HEK293 (cell line): ENCODE measurements around the gene PRDM15.
A peak's percentile ranks its signal among the peaks of the same experiment; 100 is the strongest.

Source experiments
- CTCF ChIA-PET: fragments of 350-600 bp; formaldehyde crosslinking; extraction: SDS; loops from one replicate; lab custom pipeline; 2021; ENCODE audit warnings: antibody characterized with exemption; lab: Yijun Ruan, JAX
- POLR2A ChIA-PET: fragments of 300-600 bp; formaldehyde crosslinking; extraction: SDS; loops from one replicate; lab custom pipeline; 2020; ENCODE audit warnings: antibody characterized with exemption, inconsistent platforms; lab: Yijun Ruan, JAX
- H3K27ac ChIP-seq: fragments of 200-500 bp; sonication (Bioruptor generic); 2 replicates; pipeline ENCODE4 v1.5.1; 2014; ENCODE audit warnings: low read depth, low read length, control low read depth, inconsistent platforms; ENCODE audit errors: extremely low read depth
- H3K36me3 ChIP-seq, 2 experiments: fragments of 200-500 bp in 1 of 2; sonication (Bioruptor generic) in 1 of 2; 1 replicate in 1 of 2; 2 replicates in 1 of 2; pipeline ENCODE4 v1.5.1; 2014 to 2017; ENCODE audit warnings: inconsistent platforms in 2 of 2, low read length in 2 of 2; ENCODE audit not compliant: control insufficient read depth in 2 of 2, insufficient read depth in 1 of 2
- H3K4me1 ChIP-seq: fragments of 200-500 bp; sonication (Bioruptor generic); 2 replicates; pipeline ENCODE4 v1.5.1; 2014; ENCODE audit warnings: mild to moderate bottlenecking, low read length, inconsistent platforms; ENCODE audit not compliant: control insufficient read depth, insufficient read depth
- H3K4me3 ChIP-seq: 2 replicates; pipeline ENCODE4 v1.5.1; 2011; ENCODE audit warnings: low read depth, mild to moderate bottlenecking, control low read depth, low read length, moderate library complexity
- H3K9me3 ChIP-seq: fragments of 200-500 bp; sonication (Bioruptor generic); 2 replicates; pipeline ENCODE4 v1.5.1; 2014; ENCODE audit warnings: low read depth, low read length, inconsistent platforms; ENCODE audit not compliant: control insufficient read depth, insufficient read depth
- HOXC10 ChIP-seq: sonication (generic); formaldehyde crosslinking; IDR thresholded peaks from 2 replicates; pipeline ENCODE4 v1.8.1; 2023; ENCODE audit warnings: mild to moderate bottlenecking, missing genetic modification reagents
- KLF1 ChIP-seq: fragments of 450-650 bp; formaldehyde crosslinking; IDR thresholded peaks from 2 replicates; pipeline ENCODE4 v1.5.1; 2016; ENCODE audit warnings: missing biosample characterization, missing genetic modification characterization
- KLF16 ChIP-seq: fragments of 450-650 bp; formaldehyde crosslinking; IDR thresholded peaks from 2 replicates; pipeline ENCODE4 v1.5.1; 2017; ENCODE audit warnings: missing biosample characterization, missing genetic modification characterization
- OSR2 ChIP-seq: fragments of 450-650 bp; formaldehyde crosslinking; IDR thresholded peaks from 2 replicates; pipeline ENCODE4 v1.5.1; 2016; ENCODE audit warnings: missing biosample characterization, missing genetic modification characterization
- SP3 ChIP-seq: fragments of 450-650 bp; formaldehyde crosslinking; IDR thresholded peaks from 2 replicates; pipeline ENCODE4 v1.5.1; 2016; ENCODE audit warnings: missing biosample characterization, missing genetic modification characterization
- ZBTB48 ChIP-seq: fragments of 450-650 bp; formaldehyde crosslinking; IDR thresholded peaks from 2 replicates; pipeline ENCODE4 v1.5.1; 2016; ENCODE audit warnings: missing biosample characterization, missing genetic modification characterization
- ZEB2 ChIP-seq: fragments of 450-650 bp; formaldehyde crosslinking; IDR thresholded peaks from 2 replicates; pipeline ENCODE4 v1.5.1; 2016; ENCODE audit warnings: missing biosample characterization, missing genetic modification characterization
- ZFP3 ChIP-seq: fragments of 450-650 bp; formaldehyde crosslinking; IDR thresholded peaks from 2 replicates; pipeline ENCODE4 v1.5.1; 2016; ENCODE audit warnings: low read depth, missing biosample characterization, missing genetic modification characterization
- ZIC2 ChIP-seq: fragments of 450-650 bp; formaldehyde crosslinking; IDR thresholded peaks from 2 replicates; pipeline ENCODE4 v1.5.1; 2016; ENCODE audit warnings: missing biosample characterization, missing genetic modification characterization
- ZNF214 ChIP-seq: fragments of 450-650 bp; formaldehyde crosslinking; IDR thresholded peaks from 2 replicates; pipeline ENCODE4 v1.5.1; 2017; ENCODE audit warnings: missing biosample characterization, mild to moderate bottlenecking, missing genetic modification characterization, borderline replicate concordance
- ZNF324 ChIP-seq: fragments of 450-650 bp; formaldehyde crosslinking; IDR thresholded peaks from 2 replicates; pipeline ENCODE4 v1.5.1; 2016; ENCODE audit warnings: missing biosample characterization, missing genetic modification characterization
- ZNF350 ChIP-seq: fragments of 450-650 bp; formaldehyde crosslinking; IDR thresholded peaks from 2 replicates; pipeline ENCODE4 v1.5.0; 2017; ENCODE audit warnings: missing biosample characterization, mild to moderate bottlenecking, missing genetic modification characterization
- ZNF501 ChIP-seq: fragments of 450-650 bp; formaldehyde crosslinking; IDR thresholded peaks from 2 replicates; pipeline ENCODE4 v1.5.1; 2016; ENCODE audit warnings: missing biosample characterization, missing genetic modification characterization
- ZNF510 ChIP-seq: fragments of 450-650 bp; formaldehyde crosslinking; IDR thresholded peaks from 2 replicates; pipeline ENCODE4 v1.5.1; 2018; ENCODE audit warnings: mild to moderate bottlenecking, missing genetic modification characterization, missing biosample characterization; ENCODE audit not compliant: insufficient replicate concordance
- ZNF560 ChIP-seq: fragments of 450-650 bp; formaldehyde crosslinking; IDR thresholded peaks from 2 replicates; pipeline ENCODE4 v1.5.1; 2017; ENCODE audit warnings: missing biosample characterization, missing genetic modification characterization, borderline replicate concordance
- ZNF600 ChIP-seq: fragments of 450-650 bp; formaldehyde crosslinking; IDR thresholded peaks from 2 replicates; pipeline ENCODE4 v1.5.1; 2016; ENCODE audit warnings: missing biosample characterization, missing genetic modification characterization
- ZNF629 ChIP-seq: fragments of 450-650 bp; formaldehyde crosslinking; IDR thresholded peaks from 2 replicates; pipeline ENCODE4 v1.5.1; 2017; ENCODE audit warnings: missing biosample characterization, missing genetic modification characterization
- TF ChIP-seq, protein P1 (sequence below): fragments of 450-650 bp; formaldehyde crosslinking; IDR thresholded peaks from 2 replicates; pipeline ENCODE4 v1.5.1; 2016; ENCODE audit warnings: missing biosample characterization, missing genetic modification characterization
- TF ChIP-seq, protein P2 (sequence below): fragments of 450-650 bp; formaldehyde crosslinking; IDR thresholded peaks from 2 replicates; pipeline ENCODE4 v1.5.1; 2016; ENCODE audit warnings: missing biosample characterization, missing genetic modification characterization
- TF ChIP-seq, protein P3 (sequence below): fragments of 450-650 bp; formaldehyde crosslinking; IDR thresholded peaks from 2 replicates; pipeline ENCODE4 v1.5.1; 2016; ENCODE audit warnings: missing biosample characterization, missing genetic modification characterization
- TF ChIP-seq, protein P4 (sequence below): fragments of 450-650 bp; formaldehyde crosslinking; IDR thresholded peaks from 2 replicates; pipeline ENCODE4 v1.5.1; 2016; ENCODE audit warnings: missing biosample characterization, missing genetic modification characterization, borderline replicate concordance
- TF ChIP-seq, protein P5 (sequence below): fragments of 450-650 bp; formaldehyde crosslinking; IDR thresholded peaks from 2 replicates; pipeline ENCODE4 v1.5.1; 2016; ENCODE audit warnings: missing biosample characterization, missing genetic modification characterization

PRDM15 gene

DNA sequence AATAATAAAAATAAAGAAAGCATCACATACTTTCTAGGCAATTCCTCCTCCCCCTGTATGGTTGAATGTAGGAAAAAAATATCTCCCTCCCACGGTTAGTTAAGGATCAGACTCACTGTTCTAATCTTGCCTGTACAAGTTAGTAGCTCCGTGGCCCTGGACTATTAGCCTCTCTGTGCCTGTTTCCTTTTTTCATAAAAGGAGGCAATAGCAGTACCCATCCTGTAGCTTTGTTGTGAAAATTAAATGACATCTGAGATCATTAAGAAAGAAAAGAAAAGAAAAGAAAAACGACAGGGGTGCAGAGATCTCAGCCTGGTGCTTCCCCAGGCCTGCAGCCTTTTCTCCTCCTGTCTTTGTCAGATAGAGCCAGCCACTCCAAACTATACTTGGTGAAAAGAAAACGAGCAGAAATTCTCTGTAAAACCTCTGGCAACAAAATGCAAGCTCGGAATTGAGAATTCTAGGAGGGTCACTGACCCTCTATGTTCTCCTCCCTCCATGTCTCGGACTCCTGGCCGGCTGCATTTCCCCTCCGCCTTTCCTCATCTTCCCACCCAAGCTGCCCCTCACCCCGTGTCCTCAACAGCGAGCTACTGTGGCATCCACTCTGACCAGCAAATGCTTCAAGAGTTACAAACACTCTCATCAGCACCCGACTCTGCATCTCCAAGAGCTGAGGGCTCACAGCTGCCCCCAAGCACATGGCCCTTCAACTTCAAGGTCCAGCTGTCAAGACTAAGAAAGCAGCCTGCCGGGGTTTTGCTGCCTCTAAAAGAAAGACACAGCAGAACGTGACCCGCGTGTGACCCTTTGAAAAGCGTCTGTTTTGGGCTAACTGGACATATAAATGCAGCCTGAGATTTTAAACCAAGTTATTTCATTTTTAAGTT, 125.9 kb downstream of the PRDM15 start:
- Histone ChIP-seq H3K36me3 (peaks cover 15 to 59% of the 10 kb centered on the region in 2 experiments; a peak in 2 of 3 replicates), H3K27ac (peak overlapping the region; percentile 28; the same call in 1 of the 2 replicates), H3K9me3 (no peaks in the 10 kb centered on the region), H3K4me3 (no peak overlapping the region), H3K4me1 (no peaks in the 10 kb centered on the region)
- TF ChIP-seq ZNF501 (tag by site-specific recombination) (no peak), SP3 (no peak), ZFP3 (no peak), ZNF560 (tag by site-specific recombination) (no peak), HOXC10 (CRISPR knock-in tag) (no peak), KLF16 (tag by site-specific recombination) (no peak)
- TF ChIP-seq, protein P1, sequence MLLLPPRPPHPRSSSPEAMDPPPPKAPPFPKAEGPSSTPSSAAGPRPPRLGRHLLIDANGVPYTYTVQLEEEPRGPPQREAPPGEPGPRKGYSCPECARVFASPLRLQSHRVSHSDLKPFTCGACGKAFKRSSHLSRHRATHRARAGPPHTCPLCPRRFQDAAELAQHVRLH (tag by site-specific recombination), result no peak
- POLR2A ChIA-PET, result interaction anchor here (1.6 kb wide), 1 partner anchor 8 kb away, joined by 6 read pairs; no protein-coding TSS in a partner anchor
- CTCF ChIA-PET, result interaction anchor here (0.9 to 3.0 kb wide), 5 partner anchors 8 to 141 kb away, joined by 3 to 10 read pairs (median 4); no protein-coding TSS in a partner anchor

DNA sequence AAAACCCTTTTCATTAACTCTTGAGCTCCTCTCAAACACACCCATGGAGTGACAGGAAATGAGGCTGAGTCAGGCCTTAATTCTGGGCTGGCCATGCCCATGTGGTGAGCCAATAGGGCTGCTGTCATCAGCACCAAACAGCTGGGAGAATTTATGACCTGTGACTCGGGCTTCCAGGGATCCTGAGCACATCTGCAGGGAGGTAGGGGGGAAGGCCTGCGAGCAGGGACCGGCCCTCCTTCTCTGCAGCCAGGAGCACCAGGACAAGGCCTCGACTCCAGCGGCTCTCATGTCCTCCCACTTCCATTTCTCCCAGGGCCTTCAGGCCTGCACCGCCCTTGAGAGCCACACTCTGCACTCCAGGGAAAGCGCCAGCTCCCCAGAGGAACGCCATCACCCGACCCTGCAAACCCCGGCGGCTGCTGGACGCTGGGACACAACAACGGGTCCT, 126.9 kb downstream of the PRDM15 start:
- Histone ChIP-seq H3K27ac (no peak overlapping the region), H3K9me3 (no peaks in the 10 kb centered on the region), H3K4me3 (no peak overlapping the region), H3K36me3 (peaks cover 15 to 68% of the 10 kb centered on the region in 2 experiments; a peak in 2 of 3 replicates), H3K4me1 (no peaks in the 10 kb centered on the region)
- POLR2A ChIA-PET, result interaction anchor here (1.6 kb wide), 1 partner anchor 9 kb away, joined by 6 read pairs; no protein-coding TSS in a partner anchor
- CTCF ChIA-PET, result interaction anchor here (1.1 to 3.0 kb wide), 4 partner anchors 9 to 140 kb away, joined by 3 to 10 read pairs (median 4); no protein-coding TSS in a partner anchor
- TF ChIP-seq, protein P2, sequence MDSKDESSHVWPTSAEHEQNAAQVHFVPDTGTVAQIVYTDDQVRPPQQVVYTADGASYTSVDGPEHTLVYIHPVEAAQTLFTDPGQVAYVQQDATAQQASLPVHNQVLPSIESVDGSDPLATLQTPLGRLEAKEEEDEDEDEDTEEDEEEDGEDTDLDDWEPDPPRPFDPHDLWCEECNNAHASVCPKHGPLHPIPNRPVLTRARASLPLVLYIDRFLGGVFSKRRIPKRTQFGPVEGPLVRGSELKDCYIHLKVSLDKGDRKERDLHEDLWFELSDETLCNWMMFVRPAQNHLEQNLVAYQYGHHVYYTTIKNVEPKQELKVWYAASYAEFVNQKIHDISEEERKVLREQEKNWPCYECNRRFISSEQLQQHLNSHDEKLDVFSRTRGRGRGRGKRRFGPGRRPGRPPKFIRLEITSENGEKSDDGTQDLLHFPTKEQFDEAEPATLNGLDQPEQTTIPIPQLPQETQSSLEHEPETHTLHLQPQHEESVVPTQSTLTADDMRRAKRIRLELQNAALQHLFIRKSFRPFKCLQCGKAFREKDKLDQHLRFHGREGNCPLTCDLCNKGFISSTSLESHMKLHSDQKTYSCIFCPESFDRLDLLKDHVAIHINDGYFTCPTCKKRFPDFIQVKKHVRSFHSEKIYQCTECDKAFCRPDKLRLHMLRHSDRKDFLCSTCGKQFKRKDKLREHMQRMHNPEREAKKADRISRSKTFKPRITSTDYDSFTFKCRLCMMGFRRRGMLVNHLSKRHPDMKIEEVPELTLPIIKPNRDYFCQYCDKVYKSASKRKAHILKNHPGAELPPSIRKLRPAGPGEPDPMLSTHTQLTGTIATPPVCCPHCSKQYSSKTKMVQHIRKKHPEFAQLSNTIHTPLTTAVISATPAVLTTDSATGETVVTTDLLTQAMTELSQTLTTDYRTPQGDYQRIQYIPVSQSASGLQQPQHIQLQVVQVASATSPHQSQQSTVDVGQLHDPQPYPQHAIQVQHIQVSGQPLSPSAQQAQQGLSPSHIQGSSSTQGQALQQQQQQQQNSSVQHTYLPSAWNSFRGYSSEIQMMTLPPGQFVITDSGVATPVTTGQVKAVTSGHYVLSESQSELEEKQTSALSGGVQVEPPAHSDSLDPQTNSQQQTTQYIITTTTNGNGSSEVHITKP (tag by site-specific recombination), result peak; percentile 28; the same call in 1 of the 2 replicates
- TF ChIP-seq ZNF324 (tag by site-specific recombination) (peak; percentile 74; the same call in 1 of the 2 replicates), ZNF629 (peak; percentile 78), KLF1 (no peak), ZNF510 (tag by site-specific recombination) (no peak), ZBTB48 (tag by site-specific recombination) (0 out of 2 replicates have a peak, but pooled peaks have one; percentile 50), ZNF214 (tag by site-specific recombination) (no peak), ZNF350 (tag by site-specific recombination) (no peak), OSR2 (peak; percentile 64; the same call in 1 of the 2 replicates), ZNF600 (tag by site-specific recombination) (peak; percentile 51), ZIC2 (tag by site-specific recombination) (peak; percentile 82), ZEB2 (peak; percentile 41; the same call in 1 of the 2 replicates)
- TF ChIP-seq, protein P3, sequence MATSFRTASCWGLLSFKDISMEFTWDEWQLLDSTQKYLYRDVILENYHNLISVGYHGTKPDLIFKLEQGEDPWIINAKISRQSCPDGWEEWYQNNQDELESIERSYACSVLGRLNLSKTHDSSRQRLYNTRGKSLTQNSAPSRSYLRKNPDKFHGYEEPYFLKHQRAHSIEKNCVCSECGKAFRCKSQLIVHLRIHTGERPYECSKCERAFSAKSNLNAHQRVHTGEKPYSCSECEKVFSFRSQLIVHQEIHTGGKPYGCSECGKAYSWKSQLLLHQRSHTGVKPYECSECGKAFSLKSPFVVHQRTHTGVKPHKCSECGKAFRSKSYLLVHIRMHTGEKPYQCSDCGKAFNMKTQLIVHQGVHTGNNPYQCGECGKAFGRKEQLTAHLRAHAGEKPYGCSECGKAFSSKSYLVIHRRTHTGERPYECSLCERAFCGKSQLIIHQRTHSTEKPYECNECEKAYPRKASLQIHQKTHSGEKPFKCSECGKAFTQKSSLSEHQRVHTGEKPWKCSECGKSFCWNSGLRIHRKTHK (tag by site-specific recombination), result no peak
- TF ChIP-seq, protein P4, sequence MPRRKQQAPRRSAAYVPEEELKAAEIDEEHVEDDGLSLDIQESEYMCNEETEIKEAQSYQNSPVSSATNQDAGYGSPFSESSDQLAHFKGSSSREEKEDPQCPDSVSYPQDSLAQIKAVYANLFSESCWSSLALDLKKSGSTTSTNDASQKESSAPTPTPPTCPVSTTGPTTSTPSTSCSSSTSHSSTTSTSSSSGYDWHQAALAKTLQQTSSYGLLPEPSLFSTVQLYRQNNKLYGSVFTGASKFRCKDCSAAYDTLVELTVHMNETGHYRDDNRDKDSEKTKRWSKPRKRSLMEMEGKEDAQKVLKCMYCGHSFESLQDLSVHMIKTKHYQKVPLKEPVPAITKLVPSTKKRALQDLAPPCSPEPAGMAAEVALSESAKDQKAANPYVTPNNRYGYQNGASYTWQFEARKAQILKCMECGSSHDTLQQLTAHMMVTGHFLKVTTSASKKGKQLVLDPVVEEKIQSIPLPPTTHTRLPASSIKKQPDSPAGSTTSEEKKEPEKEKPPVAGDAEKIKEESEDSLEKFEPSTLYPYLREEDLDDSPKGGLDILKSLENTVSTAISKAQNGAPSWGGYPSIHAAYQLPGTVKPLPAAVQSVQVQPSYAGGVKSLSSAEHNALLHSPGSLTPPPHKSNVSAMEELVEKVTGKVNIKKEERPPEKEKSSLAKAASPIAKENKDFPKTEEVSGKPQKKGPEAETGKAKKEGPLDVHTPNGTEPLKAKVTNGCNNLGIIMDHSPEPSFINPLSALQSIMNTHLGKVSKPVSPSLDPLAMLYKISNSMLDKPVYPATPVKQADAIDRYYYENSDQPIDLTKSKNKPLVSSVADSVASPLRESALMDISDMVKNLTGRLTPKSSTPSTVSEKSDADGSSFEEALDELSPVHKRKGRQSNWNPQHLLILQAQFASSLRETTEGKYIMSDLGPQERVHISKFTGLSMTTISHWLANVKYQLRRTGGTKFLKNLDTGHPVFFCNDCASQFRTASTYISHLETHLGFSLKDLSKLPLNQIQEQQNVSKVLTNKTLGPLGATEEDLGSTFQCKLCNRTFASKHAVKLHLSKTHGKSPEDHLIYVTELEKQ, result peak; percentile 72; the same call in 1 of the 2 replicates
- TF ChIP-seq, protein P5, sequence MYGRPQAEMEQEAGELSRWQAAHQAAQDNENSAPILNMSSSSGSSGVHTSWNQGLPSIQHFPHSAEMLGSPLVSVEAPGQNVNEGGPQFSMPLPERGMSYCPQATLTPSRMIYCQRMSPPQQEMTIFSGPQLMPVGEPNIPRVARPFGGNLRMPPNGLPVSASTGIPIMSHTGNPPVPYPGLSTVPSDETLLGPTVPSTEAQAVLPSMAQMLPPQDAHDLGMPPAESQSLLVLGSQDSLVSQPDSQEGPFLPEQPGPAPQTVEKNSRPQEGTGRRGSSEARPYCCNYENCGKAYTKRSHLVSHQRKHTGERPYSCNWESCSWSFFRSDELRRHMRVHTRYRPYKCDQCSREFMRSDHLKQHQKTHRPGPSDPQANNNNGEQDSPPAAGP (tag by site-specific recombination), result peak; percentile 91
